Measurements from ENCODE around the gene FLNB.

Gene FLNB

GRCh38 chr3:58088501-58088900, 80.3 kb downstream of the FLNB start:
- Mint-ChIP-seq H3K27me3 (ENCODE audit: low read depth) (no peaks in the 10 kb centered on the region), H3K9me3 (no peaks in the 10 kb centered on the region), H3K4me3 (no peak overlapping the region), H3K36me3 (ENCODE audit: low read depth) (peaks cover 53% of the 10 kb centered on the region), H3K4me1 (no peaks in the 10 kb centered on the region), H3K27ac (no peak overlapping the region)
- no peak for TF ChIP-seq CTCF (IDR thresholded peaks at IDR 0.05; ENCODE audit: unreplicated experiment in 3 of 3)

- H3K4me3 Mint-ChIP-seq: no peak overlapping the region
- TF ChIP-seq CTCF (IDR thresholded peaks at IDR 0.05; ENCODE audit: unreplicated experiment in 3 of 3): no peak
- H3K36me3 Mint-ChIP-seq (ENCODE audit: low read depth): peaks cover 51% of the 10 kb centered on the region
- no peaks in the 10 kb centered on the region for H3K9me3 Mint-ChIP-seq
- H3K27ac Mint-ChIP-seq: no peak overlapping the region
- H3K27me3 Mint-ChIP-seq (ENCODE audit: low read depth): no peaks in the 10 kb centered on the region
- no peaks in the 10 kb centered on the region for H3K4me1 Mint-ChIP-seq
Measured at GRCh38 chr3:58090351-58090750, 82.1 kb downstream of the FLNB start.

- Mint-ChIP-seq H3K4me1 (no peaks in the 10 kb centered on the region), H3K9me3 (no peaks in the 10 kb centered on the region), H3K36me3 (ENCODE audit: low read depth) (peaks cover 58% of the 10 kb centered on the region), H3K27me3 (ENCODE audit: low read depth) (no peaks in the 10 kb centered on the region), H3K27ac (no peak overlapping the region), H3K4me3 (no peak overlapping the region)
- no peak for TF ChIP-seq CTCF (IDR thresholded peaks at IDR 0.05; ENCODE audit: unreplicated experiment in 3 of 3)
Measured at GRCh38 chr3:58092521-58092920, 84.3 kb downstream of the FLNB start.

GRCh38 chr3:58093574-58094195, 85.5 kb downstream of the FLNB start:
- Mint-ChIP-seq H3K4me3 (no peak overlapping the region), H3K27me3 (ENCODE audit: low read depth) (no peaks in the 10 kb centered on the region), H3K27ac (no peak overlapping the region), H3K4me1 (no peaks in the 10 kb centered on the region), H3K9me3 (no peaks in the 10 kb centered on the region), H3K36me3 (ENCODE audit: low read depth) (peaks cover 64% of the 10 kb centered on the region)
- no peak for TF ChIP-seq CTCF (IDR thresholded peaks at IDR 0.05; ENCODE audit: unreplicated experiment in 3 of 3)

GRCh38 chr3:58094657-58095056, 86.4 kb downstream of the FLNB start:
- Mint-ChIP-seq H3K4me3 (no peak overlapping the region), H3K36me3 (ENCODE audit: low read depth) (peaks cover 65% of the 10 kb centered on the region), H3K4me1 (no peaks in the 10 kb centered on the region), H3K27me3 (ENCODE audit: low read depth) (no peaks in the 10 kb centered on the region), H3K27ac (no peak overlapping the region), H3K9me3 (no peaks in the 10 kb centered on the region)
- no peak for TF ChIP-seq CTCF (IDR thresholded peaks at IDR 0.05; ENCODE audit: unreplicated experiment in 3 of 3)

- H3K9me3 Mint-ChIP-seq: no peaks in the 10 kb centered on the region
- no peak overlapping the region for H3K4me3 Mint-ChIP-seq
- H3K4me1 Mint-ChIP-seq: no peaks in the 10 kb centered on the region
- no peaks in the 10 kb centered on the region for H3K27me3 Mint-ChIP-seq (ENCODE audit: low read depth)
- H3K36me3 Mint-ChIP-seq (ENCODE audit: low read depth): peaks cover 66% of the 10 kb centered on the region
- no peak for TF ChIP-seq CTCF (IDR thresholded peaks at IDR 0.05; ENCODE audit: unreplicated experiment in 3 of 3)
- H3K27ac Mint-ChIP-seq: no peak overlapping the region
Measured at GRCh38 chr3:58095603-58096138, 87.4 kb downstream of the FLNB start.
